GM18499 (cell line): ENCODE results near the gene ABHD17C.
"Not testable (repeated sequence)": the region's sequence is repeated elsewhere in the genome, so short reads cannot be mapped to it uniquely, and the experiment has no call there.

Source experiments
- ATAC-seq: cut with Tn5 transposase; IDR thresholded peaks from one replicate; pipeline ENCODE4 v1.9.1; 2021; ENCODE audit warnings: moderate number of reproducible peaks; ENCODE audit not compliant: insufficient read depth, unreplicated experiment

ABHD17C gene

DNA sequence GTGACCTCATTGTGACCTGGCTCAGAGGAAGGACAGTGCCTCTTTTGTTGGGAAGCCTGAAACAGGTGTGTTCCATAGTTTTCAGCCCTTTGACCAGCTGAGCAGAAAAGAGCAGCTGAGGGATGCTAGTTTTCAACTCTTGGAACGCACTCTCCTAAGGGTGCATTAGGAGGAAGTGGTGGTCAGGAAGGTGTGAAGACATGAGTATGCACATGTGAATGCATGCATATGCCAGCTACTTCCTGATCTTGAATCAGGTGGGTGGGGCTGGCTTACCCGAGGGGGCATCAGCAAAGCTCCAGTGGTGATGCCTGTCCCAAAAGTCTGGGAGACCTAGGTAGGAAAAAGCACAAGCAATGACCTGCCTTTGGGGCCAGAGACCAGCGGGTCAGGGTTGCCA is 60.8 kb downstream of the ABHD17C start:
- ATAC-seq = no peak

DNA sequence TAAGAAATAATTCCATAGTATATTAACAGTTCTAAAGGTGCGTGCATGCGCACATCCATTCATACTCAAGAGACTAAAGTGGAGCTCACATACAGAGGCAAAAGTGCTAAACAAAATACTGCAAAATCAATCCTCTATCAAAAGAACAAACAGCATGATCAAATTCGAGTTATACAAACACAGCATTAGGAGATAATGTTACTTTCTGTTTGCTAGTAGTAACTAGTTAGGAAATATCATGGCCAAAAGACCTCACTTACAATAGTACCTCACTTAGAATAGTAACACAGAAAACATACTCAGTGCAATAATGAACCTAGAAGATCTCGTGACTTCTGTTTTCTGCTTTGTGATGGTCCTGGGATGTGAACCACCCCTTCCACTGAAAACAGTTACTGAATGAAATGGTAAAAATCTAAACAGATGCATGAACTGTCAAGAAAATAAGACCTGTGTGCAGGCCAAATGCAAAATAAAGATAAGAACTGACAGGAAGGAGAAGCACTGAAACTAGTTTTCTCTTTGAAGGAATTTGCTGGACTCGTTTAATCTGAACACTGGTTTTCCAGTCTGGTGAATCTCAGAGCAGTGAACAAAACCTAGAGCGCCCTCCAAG is 63.1 kb downstream of the ABHD17C start:
- ATAC-seq = no peak

DNA sequence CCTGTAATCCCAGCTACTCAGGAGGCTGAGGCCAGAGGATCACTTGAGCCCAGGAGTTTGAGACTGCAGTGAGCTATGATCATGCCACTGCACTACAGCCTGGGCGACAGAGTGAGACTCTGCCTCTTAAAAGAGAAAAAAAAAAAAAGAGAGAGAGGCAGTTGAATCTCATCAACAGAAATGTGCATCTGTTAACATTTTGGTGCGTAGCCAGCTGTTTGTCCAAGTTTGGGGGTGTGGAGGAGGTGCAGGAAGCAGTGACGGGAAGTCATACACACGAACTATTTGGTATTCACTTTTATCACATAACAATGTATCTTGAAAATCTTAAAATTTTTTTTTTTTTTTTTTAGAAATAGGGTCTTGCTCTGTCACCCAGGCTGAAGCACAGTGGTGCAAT is 65.8 kb downstream of the ABHD17C start:
- no peak for ATAC-seq

DNA sequence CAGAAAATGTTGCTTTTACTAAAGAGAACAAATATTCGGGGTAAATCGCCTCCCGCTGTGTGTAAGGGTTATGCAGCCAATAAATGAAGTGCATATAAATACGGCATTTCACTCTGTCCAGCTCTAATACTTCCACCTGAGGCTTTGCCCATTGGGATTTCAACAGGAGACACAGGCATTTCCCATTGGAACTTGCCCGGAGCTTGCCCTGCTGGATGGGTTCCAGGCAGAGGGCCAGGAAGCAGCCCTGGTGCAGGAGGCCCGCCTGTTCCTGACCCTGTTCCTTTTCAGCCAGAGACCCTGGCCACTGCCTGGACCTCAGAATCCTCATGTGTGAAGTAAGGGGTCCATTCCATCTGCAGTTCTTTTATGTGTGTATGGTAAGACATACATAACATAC is 66.6 kb downstream of the ABHD17C start:
- no peak for ATAC-seq

DNA sequence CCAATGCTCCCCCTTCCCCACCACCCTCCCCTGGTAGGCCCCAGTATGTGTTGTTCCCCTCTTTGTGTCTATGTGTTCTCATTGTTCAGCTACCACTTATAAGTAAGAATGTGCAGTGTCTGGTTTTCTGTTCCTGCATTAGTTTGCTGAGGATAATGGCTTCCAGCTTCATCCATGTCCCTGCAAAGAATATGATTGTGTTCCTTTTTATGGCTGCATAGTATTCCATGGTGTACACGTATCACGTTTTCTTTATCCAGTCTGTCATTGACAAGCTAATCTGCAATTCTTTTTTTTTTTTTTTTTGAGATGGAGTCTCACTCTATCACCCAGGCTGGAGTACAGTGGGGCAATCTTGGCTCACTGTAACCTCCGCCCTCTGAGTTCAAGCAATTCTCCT is 68.1 kb downstream of the ABHD17C start:
- not testable (repeated sequence) for ATAC-seq

DNA sequence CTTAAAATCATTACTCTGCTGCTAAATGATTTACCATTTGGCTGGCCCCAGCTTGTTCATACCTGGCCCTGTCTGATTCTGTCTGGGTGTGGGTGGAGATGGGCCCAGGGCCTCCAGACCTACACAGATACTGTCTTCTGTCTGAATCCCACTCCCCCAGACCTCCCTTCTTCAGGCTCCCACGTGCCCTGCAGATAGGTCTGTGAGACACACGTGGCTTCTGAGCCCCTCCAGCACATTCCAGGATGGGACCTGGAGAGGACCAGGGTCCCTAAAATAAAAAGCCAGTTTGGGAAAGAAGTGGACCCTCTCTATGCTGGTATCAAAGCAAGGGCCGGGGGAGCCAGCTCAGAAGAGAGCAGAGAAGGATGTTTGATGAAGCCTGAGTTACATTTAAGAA is 69.4 kb downstream of the ABHD17C start:
- ATAC-seq = no peak

DNA sequence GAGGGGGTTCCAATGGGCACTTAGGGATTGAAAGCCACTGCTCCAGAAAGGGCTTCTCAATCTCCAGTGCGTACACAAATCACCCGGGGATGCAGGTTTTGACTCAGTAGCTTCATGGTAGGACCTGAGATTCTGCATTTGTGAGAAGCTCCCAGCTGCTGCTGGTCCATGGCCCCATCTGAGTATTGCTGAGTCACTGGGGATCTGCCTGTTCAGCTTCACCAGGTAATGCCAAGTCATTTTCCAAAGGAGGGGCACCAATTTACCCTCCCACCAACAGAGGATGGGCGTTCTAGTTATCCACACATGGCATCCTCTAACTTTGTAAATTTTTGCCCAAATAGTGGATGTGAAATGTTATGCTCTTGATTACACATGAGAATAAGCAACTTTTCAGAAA is 71.2 kb downstream of the ABHD17C start:
- no peak for ATAC-seq

DNA sequence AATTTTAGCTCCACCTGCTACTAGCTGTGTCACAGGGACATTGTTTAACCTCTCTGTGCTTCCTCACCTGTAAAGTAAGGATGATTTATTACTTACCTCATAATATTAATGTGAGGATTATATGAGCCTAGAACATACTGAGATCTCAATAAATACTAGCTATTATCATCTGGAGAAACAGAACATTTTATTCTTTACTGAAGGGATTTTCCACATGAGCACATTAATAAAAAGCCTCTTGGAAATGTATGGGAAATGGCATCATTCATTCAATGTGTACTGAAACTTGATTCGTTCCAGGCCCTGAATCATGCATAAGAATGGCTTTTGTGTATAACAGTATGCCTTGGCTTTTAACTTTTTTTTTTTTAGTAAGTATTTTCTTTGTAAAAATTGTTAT is 73.0 kb downstream of the ABHD17C start:
- no peak for ATAC-seq

DNA sequence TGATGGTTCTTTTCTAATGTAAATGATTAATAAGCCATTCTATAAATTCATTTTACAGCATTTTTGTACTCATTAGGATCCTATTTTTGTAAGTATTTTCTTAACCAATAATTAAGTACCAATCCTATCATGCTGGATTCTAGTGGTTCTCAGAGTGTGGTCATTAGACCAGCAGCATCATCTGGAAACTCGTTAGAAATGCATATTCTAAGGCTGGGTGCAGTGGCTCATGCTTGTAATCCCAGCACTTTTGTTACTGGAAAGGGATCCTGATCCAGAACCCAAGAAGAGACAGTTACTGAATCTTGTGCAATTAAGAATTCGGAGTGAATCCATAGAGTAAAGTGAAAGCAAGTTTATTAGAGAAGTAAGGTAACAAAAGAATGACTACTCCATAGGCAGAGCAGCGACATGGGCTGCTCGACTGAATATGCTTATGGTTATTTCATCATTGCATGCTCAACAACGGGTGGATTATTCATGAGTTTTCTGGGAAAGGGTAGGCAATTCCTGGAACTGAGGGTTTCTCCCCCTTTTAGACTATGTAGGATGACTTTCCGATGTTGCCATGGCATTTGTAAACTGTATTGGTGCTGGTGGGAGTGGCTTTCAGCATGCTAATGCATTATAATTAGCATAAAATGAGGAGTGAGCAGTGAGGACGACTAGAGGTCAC is 74.2 kb downstream of the ABHD17C start:
- ATAC-seq = no peak

DNA sequence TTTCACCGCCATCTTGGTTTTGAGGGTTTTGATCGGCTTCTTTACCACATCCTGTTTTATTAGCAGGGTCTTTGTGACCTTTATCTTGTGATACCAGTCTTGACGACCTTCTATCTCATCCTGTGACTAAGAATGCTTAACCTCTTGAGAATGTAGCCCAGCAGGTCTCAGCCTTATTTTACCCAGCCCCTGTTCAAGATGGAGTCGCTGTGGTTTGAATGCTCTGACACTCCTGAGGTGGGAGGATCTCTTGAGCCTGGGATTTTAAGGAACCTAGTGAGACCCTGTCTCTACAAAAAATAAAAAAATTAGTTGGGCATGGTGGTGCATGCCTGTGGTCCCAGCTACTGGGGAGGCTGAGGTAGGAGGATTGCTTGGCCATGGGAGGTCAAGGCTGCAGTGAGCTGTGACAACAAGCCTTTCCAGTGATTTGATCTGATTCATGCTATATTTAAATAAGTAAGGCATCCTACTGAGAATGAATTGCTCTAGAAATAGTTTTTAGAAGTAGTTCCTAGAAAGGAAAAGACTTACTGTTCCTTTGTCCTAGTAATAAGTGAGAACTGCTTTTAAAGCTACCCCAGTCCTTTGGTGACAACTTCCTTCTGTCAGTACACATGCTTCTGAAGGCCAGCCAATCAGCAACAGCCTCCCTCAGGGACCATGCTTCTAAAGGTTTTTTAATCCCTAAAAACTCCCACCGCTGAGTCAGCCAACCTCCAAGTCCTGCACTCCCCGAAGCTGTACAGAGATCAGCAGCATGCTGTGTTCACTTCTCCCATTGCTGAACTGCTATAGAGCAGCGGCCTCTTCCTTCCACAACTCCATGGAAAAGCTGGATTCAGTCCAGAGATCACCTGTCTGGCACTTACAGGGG is 75.0 kb downstream of the ABHD17C start:
- no peak for ATAC-seq

DNA sequence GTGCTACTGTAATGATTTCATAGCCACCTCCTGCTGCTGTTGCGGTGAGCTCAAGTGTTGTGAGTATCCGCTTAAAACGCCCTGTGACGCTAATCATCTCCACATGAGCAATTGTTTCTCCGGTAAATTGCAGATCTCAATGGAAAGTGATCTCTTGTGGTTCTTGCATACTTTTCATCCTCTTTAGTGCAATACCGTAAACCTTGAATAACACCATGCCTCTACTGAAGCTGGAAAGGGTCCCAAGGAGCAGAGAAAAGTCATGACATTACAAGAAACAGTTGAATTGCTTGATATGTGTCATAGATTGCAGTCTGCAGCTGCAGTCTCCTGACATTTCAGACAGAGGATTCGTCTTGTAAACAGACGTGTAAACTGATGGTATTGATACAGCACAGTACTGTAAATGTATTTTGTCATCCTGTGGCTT is 78.0 kb downstream of the ABHD17C start:
- no peak for ATAC-seq

DNA sequence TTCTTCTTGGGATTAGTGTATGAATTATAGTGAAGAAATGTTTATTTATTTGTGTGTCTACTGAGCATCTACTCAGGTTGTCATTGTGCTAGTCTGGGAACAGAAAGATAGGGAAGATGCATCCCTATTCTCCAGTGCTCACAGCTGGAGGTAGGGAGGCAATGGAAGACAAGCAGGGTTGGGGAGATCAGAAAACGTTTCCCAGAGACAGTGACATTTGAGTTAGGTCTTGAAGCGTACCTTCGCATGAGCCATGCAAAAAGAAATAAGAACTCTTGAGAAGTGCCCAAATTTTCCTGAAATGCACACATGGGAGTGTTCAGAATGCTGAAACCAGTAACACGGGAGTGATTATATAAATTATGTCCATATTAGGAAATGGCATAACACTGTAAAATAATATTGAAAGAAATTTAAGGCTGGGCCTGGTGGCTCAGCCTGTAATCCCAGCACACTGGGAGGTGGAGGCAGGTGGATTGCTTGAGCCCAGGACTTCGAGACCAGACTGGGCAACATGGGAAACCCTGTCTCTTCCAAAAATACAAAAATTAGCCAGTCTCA is 78.8 kb downstream of the ABHD17C start:
- ATAC-seq = no peak

DNA sequence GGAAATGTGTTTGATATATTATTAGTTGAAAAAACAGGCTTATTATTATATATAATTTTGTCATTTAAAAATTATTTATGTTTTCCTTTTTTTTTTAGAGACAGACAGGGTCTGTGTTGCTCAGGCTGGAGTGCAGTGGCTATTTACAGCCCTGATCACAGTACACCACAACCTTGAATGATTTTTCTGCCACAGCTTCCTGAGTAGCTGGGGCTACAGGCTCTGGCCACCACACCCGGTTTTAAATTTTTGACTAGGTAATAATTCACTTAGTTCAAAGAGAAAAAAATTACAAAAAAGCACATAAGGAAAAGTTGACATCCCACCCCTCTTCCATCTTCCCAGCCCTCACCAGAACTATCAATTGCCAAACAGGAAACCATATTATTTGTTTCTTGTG is 79.4 kb downstream of the ABHD17C start:
- no peak for ATAC-seq

DNA sequence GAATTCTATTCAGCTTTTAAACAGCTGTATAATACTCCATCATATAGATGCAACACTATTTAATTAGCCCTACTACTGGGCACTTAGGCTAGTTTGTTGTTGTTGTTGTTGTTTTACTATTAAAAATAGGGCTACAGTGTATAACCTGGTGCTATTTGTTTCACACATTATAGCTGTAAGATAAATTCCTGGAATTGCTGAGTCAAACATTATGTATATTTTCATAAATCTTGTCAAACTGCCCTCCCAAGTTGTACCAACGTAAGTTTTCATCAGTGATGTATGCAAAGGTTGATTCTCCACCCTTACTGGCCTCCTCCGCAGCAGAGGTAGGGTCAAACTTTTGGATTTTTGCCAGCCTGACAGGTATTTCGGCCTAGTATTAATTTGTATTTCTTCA is 80.2 kb downstream of the ABHD17C start:
- ATAC-seq = no peak

DNA sequence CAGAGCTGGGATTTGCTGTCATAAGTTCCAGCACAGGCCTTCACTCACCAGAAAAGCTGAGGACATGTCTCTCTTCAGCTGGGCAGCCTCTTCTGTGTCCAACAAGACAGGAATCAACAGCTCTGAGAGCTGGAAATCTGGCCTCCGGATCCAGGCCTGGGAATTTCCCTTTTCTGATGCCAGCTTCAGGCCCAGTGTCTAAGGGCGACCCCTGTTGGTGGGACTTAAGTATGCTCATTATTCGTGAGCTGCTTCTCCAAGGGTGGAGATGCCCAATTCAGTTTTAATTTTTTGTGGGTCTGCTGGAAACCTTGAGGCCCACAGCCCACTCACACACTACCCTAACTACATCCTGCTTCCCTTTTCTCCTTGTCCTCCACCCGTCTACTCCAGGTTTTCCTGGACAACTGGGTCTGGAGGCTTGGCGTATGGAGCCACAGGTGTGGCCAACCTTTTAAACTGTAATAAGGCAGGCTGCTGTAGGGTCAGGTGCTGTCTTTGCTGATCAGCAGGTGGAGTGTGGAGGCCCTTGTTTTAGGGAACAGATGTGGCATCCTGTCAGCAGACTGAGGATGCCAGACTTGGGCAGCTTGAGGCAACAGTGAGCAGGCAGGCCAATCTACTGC is 81.4 kb downstream of the ABHD17C start:
- no peak for ATAC-seq

DNA sequence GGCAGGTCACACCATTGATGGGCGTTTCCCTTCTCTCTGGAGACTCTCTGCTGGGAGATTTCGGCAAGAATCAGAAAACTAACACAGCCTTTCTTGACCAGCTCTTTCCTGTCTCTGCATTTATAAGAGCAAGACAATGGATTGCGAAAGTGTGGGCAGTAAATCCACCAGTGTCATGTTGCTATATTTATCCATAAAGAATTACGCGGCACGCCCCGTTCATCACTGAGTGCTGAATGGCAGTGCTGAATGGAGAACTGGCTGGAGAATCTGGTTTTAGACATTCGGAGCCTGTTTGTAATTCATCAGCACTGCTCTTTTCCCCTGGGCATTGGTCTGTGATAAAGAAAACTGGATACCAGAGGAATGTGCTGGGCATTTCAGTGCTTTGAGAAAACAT is 82.0 kb downstream of the ABHD17C start:
- no peak for ATAC-seq

DNA sequence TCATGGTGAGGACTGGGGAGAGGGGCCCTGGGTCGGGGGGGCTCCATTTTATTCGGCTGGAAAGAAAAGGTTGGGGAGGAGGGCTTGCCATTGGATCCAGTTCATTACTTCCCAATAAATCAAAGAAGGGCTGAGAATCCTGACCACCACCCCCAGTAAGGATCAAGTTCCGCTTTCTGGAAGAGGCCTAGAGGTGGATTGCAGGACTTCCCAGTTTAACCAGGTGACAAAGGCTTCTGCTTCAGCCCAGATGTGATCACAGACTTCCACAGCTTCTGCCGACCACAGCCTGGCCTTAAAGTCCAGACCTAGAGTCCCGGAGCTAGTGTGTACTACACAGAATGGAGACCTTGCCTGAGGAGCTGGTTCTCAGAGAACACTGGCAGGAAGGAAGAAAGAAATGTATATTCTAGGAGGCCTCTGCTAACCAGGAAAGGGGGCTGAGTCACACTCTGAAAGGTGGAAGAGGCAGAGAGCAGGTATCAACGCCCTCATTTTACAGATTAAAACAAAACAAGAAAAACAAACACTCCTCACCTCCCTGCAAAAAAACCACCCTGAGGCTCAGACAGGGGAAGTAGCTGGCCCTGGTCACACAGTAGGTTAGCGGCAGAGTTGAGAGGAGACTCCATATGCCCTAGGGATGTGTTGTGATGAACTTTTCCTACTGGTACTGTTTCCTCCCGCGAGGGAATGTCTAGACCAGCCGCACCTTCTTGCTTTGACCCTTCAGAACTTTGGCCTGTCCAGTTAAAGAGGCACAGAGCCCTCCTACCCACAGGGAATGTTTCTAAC is 82.9 kb downstream of the ABHD17C start:
- no peak for ATAC-seq

DNA sequence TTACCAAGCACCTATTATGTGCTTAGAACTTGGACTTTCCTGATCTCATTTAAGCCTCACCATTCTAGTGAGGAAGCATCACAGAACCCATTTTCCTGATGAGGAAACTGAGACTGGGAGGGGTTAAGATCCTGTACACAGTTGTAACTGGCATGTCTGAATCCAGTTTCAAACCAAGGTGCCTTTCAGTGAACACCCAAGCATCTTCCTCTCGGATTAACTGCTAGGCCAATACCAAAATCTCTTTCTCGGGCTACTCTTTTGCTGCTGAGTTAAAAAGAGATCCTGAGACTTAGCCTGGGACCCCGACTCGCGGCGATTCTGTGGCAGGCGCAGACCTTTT is 83.5 kb downstream of the ABHD17C start:
- no peak for ATAC-seq

DNA sequence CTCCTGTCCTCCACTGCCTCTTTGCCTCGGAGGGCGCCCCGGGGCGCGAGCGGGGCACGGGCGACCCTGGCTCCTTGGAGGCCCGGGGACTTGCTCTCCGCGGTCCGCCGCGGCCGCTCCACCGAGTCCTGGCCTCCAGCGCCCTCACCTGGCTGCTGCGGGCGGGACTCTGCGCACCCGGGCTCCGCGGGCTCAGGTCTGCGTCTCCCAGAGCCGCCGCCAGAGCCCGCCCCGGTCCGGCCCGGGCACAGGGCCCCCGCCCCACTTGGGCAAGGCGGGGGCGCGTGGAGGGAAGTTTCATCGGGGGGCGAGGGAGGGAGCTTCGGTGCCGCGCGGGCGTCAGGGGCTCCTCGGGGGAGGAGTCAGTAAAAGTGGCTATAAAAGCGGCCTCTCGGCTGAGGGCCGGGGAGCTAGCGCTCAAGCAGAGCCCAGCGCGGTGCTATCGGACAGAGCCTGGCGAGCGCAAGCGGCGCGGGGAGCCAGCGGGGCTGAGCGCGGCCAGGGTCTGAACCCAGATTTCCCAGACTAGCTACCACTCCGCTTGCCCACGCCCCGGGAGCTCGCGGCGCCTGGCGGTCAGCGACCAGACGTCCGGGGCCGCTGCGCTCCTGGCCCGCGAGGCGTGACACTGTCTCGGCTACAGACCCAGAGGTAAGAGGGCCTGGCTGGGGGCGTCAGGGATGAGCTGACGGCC is 84.0 kb downstream of the ABHD17C start, which contains the start of gene CEMIP:
CEMIP (plus strand) TSS at position 407 of the 694 bp plus-strand sequence. CDS start 94,510 bp downstream, outside the sequence.
- ATAC-seq = no peak
